B cell (primary cell): ENCODE measurements around the gene CNTN2. TPM values are rescaled to one million over a fixed set of nuclear protein-coding genes. Genes with fewer than 3 reads are reported as not detected.

ENCODE experiments used
- ATAC-seq: fragments of 200-7000 bp; cut with Tn5 transposase; one replicate; pipeline ENCODE4 v1.10.0; 2021; ENCODE audit warnings: low read depth, mild to moderate bottlenecking, moderate number of reproducible peaks, moderate library complexity
- CTCF ChIA-PET: fragments of 350-600 bp; sonication (Branson Sonifier 250); formaldehyde crosslinking; loops from one replicate; lab custom pipeline; 2021; ENCODE audit warnings: antibody characterized with exemption, inconsistent platforms; lab: Charles Lee
- POLR2A ChIA-PET: fragments of 350-600 bp; sonication (Branson Sonifier 250); formaldehyde crosslinking; loops from one replicate; lab custom pipeline; 2021; ENCODE audit warnings: antibody characterized with exemption; lab: Charles Lee
- DNase-seq: peaks from one replicate; pipeline ENCODE4 v3.0.0; 2013
- H2AFZ ChIP-seq: 2 replicates; pipeline ENCODE4 v1.6.1; 2012; ENCODE audit warnings: mild to moderate bottlenecking, low read depth, low read length; ENCODE audit not compliant: insufficient read depth, poor library complexity, severe bottlenecking
- H3K27ac ChIP-seq, 2 donors: 1 replicate in 1 of 2; 2 replicates in 1 of 2; pipeline ENCODE4 v1.5.1; 2012 to 2013; ENCODE audit warnings: low read length in 2 of 2, mild to moderate bottlenecking in 2 of 2, moderate library complexity in 1 of 2
- H3K27me3 ChIP-seq, 4 experiments: fragments of 200-600 bp in 1 of 4; sonication (generic) in 1 of 4; replicated peaks in 1 of 4; 1 replicate in 2 of 4; 2 replicates in 2 of 4; pipeline versions ENCODE4 v1.6.1 to v1.7.0; 2013 to 2016; ENCODE audit warnings: low read length in 3 of 4, mild to moderate bottlenecking in 2 of 4, mixed read lengths in 1 of 4, moderate library complexity in 1 of 4; ENCODE audit not compliant: insufficient read depth in 4 of 4, control insufficient read depth in 3 of 4; ENCODE audit errors: control extremely low read depth in 1 of 4
- H3K36me3 ChIP-seq, 2 experiments: replicated peaks in 1 of 2; 1 replicate in 1 of 2; 2 replicates in 1 of 2; pipeline versions ENCODE4 v1.6.1 to v1.7.1; 2013; ENCODE audit warnings: low read length in 1 of 2; ENCODE audit not compliant: insufficient read depth in 2 of 2, control insufficient read depth in 1 of 2; ENCODE audit errors: control extremely low read depth in 1 of 2, extremely low read depth in 1 of 2
- H3K4me1 ChIP-seq, 2 donors: fragments of 200-600 bp in 1 of 2; sonication (generic) in 1 of 2; 1 replicate in 1 of 2; 2 replicates in 1 of 2; pipeline versions ENCODE4 v1.5.1 to v1.6.1; 2013 to 2017; ENCODE audit warnings: low read length in 2 of 2; ENCODE audit not compliant: control insufficient read depth in 2 of 2, insufficient read depth in 2 of 2
- H3K4me2 ChIP-seq: replicated peaks from 2 replicates; pipeline ENCODE3; 2012; ENCODE audit warnings: mild to moderate bottlenecking, low read depth, low read length; ENCODE audit not compliant: poor library complexity, severe bottlenecking
- H3K4me3 ChIP-seq, 5 experiments: fragments of 200-600 bp in 1 of 5; sonication (generic) in 1 of 5; 1 replicate in 3 of 5; 2 replicates in 2 of 5; pipeline versions ENCODE4 v1.5.1 to v1.7.0; 2011 to 2016; ENCODE audit warnings: low read length in 4 of 5, mild to moderate bottlenecking in 4 of 5, low read depth in 2 of 5, control low read depth in 1 of 5, moderate library complexity in 1 of 5; ENCODE audit not compliant: insufficient read depth in 1 of 5; ENCODE audit errors: control extremely low read depth in 1 of 5, extremely low read depth in 1 of 5
- H3K79me2 ChIP-seq: fragments of 200-600 bp; sonication (generic); one replicate; pipeline ENCODE4 v1.6.0; 2016; ENCODE audit warnings: low read length; ENCODE audit not compliant: control insufficient read depth, insufficient read depth
- H3K9ac ChIP-seq: fragments of 200-600 bp; sonication (generic); 2 replicates; pipeline ENCODE4 v1.6.1; 2017; ENCODE audit warnings: mild to moderate bottlenecking, low read length, moderate library complexity
- H3K9me3 ChIP-seq, 3 donors: one replicate each; pipeline versions ENCODE4 v1.6.1 to v1.7.1; 2013; ENCODE audit warnings: low read length in 2 of 3; ENCODE audit not compliant: control insufficient read depth in 2 of 3, insufficient read depth in 1 of 3; ENCODE audit errors: control extremely low read depth in 1 of 3
- H4K20me1 ChIP-seq: 2 replicates; pipeline ENCODE4 v1.6.0; 2012; ENCODE audit warnings: mild to moderate bottlenecking, low read length; ENCODE audit not compliant: insufficient read depth, control insufficient read depth, poor library complexity, severe bottlenecking
- H3K27ac Mint-ChIP-seq: one replicate; pipeline ENCODE4 v1.8.0; 2021; ENCODE audit warnings: mixed read lengths
- H3K27me3 Mint-ChIP-seq: one replicate; pipeline ENCODE4 v1.8.0; 2021; ENCODE audit warnings: mixed read lengths
- H3K4me1 Mint-ChIP-seq: one replicate; pipeline ENCODE4 v1.8.0; 2021; ENCODE audit warnings: mixed read lengths
- H3K4me3 Mint-ChIP-seq: one replicate; pipeline ENCODE4 v1.8.0; 2021; ENCODE audit warnings: mixed read lengths
- H3K9me3 Mint-ChIP-seq: one replicate; pipeline ENCODE4 v1.8.0; 2022; ENCODE audit warnings: mixed read lengths; ENCODE audit not compliant: insufficient read depth
- EZH2 ChIP-seq: IDR thresholded peaks from 2 replicates; pipeline ENCODE4 v1.6.1; 2012; ENCODE audit warnings: borderline replicate concordance, low read depth, mild to moderate bottlenecking, moderate library complexity, low read length; ENCODE audit not compliant: insufficient read depth, poor library complexity, severe bottlenecking
- WGBS: methylation state at CpG from one replicate; pipeline ENCODE4 v1.1.5; 2013; ENCODE audit warnings: missing lambda C conversion rate; ENCODE audit not compliant: insufficient coverage; 5-methylcytosine and 5-hydroxymethylcytosine counted together
- intact Hi-C: fragments of 100-400 bp; cut with micrococcal nuclease; formaldehyde crosslinking; loops from one replicate; pipeline ENCODE4 v1.10.0; 2022
- polyA plus RNA-seq: library from polyadenylated mRNA; depleted of rRNA; stranded (reverse); fragments of >200 nt; gene quantifications from 2 replicates; pipeline ENCODE4 v1.2.3, GENCODE V29; 2012
- total RNA-seq, 2 donors: library from RNA; stranded (reverse); fragments of 120-200 nt in 1 of 2; gene quantifications; 1 replicate in 1 of 2; 2 replicates in 1 of 2; pipeline versions ENCODE4 v1.2.3 to v1.2.4, GENCODE V29; 2013 to 2022
- TF ChIP-seq, protein P1 (sequence below): fragments of 200-600 bp; IDR thresholded peaks from one replicate; pipeline ENCODE4 v1.8.0; 2022; ENCODE audit warnings: antibody characterized with exemption, mild to moderate bottlenecking

CNTN2 gene
- total and polyA plus RNA-seq, 2 donors (not counting 1 experiment from before 2014, with no cell fraction given) = not detected

DNA sequence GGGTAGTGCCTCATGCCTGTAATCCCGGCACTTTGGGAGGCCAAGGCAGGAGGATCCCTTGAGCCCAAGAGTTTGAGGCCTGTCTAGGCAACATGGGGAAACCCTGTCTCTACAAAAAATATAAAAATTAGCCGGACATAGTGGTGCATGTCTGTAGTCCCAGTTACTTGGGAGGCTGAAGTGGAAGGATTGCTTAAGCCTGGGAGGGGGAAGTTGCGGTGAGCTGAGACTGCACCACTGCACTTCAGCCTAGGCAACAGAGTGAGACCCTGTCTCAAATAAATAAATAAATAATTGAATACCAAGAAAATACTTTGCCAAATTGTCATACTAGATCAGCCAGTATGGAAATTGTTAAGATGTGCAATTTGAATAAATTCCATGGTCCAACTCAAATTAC, 84.6 kb downstream of the CNTN2 start:
- Mint-ChIP-seq H3K27me3 (no peaks in the 10 kb centered on the region), H3K9me3 (no peaks in the 10 kb centered on the region), H3K4me1 (peaks cover 15% of the 10 kb centered on the region), H3K4me3 (no peak overlapping the region), H3K27ac (no peak overlapping the region)
- ChIA-PET POLR2A (no interaction called here), CTCF (no interaction called here)
- Histone ChIP-seq H3K27ac (no peak overlapping the region), H3K36me3 (no peaks in the 10 kb centered on the region), H3K27me3 (no peaks in the 10 kb centered on the region), H3K9ac (no peak overlapping the region), H3K4me3 (no peak overlapping the region), H2AFZ (no peak overlapping the region), H3K79me2 (no peaks in the 10 kb centered on the region), H3K4me1 (peaks cover 12 to 16% of the 10 kb centered on the region in 2 donors), H3K4me2 (no peak overlapping the region), H3K9me3 (no peaks in the 10 kb centered on the region), H4K20me1 (no peaks in the 10 kb centered on the region)
- DNase-seq = no peak
- ATAC-seq = no peak
- intact Hi-C loops = loop anchor here (10.0 kb wide), 3 partner anchors 617 to 1263 kb away; partner anchors contain the start of genes RAB29 and SNRPE
- TF ChIP-seq EZH2 = no peak
- TF ChIP-seq, protein P1, sequence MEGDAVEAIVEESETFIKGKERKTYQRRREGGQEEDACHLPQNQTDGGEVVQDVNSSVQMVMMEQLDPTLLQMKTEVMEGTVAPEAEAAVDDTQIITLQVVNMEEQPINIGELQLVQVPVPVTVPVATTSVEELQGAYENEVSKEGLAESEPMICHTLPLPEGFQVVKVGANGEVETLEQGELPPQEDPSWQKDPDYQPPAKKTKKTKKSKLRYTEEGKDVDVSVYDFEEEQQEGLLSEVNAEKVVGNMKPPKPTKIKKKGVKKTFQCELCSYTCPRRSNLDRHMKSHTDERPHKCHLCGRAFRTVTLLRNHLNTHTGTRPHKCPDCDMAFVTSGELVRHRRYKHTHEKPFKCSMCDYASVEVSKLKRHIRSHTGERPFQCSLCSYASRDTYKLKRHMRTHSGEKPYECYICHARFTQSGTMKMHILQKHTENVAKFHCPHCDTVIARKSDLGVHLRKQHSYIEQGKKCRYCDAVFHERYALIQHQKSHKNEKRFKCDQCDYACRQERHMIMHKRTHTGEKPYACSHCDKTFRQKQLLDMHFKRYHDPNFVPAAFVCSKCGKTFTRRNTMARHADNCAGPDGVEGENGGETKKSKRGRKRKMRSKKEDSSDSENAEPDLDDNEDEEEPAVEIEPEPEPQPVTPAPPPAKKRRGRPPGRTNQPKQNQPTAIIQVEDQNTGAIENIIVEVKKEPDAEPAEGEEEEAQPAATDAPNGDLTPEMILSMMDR = no peak
- 100% methylated on average over 1 of the region's 3 CpGs for WGBS

Other genes with a start within 250 kb of the CNTN2 start
- gene NFASC, start 172.3 kb upstream of the CNTN2 start, total RNA-seq = 0.10 and 0.39 TPM in 2 replicates
- 0.01 and 0.06 TPM in 2 replicates for gene NFASC, start 172.3 kb upstream of the CNTN2 start, polyA plus RNA-seq
- gene TMEM81, start 41.2 kb downstream of the CNTN2 start, total RNA-seq = 6.2 and 6.8 TPM in 2 replicates
- 3.0 and 3.8 TPM in 2 replicates for gene TMEM81, start 41.2 kb downstream of the CNTN2 start, polyA plus RNA-seq
- gene RBBP5, start 78.8 kb downstream of the CNTN2 start, total RNA-seq = 18.5 and 31.7 TPM in 2 replicates
- gene RBBP5, start 78.8 kb downstream of the CNTN2 start, polyA plus RNA-seq = 6.8 and 11.2 TPM in 2 replicates
- gene DSTYK, start 168.5 kb downstream of the CNTN2 start, total RNA-seq = 15.2 and 15.7 TPM in 2 replicates
- 3.6 and 4.6 TPM in 2 replicates for gene DSTYK, start 168.5 kb downstream of the CNTN2 start, polyA plus RNA-seq
- 3.3 and 4.0 TPM in 2 replicates for gene TMCC2, start 184.7 kb downstream of the CNTN2 start, total RNA-seq
- gene TMCC2, start 184.7 kb downstream of the CNTN2 start, polyA plus RNA-seq = 1.8 and 2.0 TPM in 2 replicates